Stimulated activated CD8-positive, alpha-beta memory T cell treated with anti-CD3 and anti-CD28 coated beads, Interleukin-4, amount 100 ng/mL, for 48 hours (primary cell): ENCODE measurements around the gene VIM.

Source experiments
- DNase-seq: peaks from one replicate; pipeline ENCODE4 v3.0.0-alpha.2; 2020

The VIM gene

DNA sequence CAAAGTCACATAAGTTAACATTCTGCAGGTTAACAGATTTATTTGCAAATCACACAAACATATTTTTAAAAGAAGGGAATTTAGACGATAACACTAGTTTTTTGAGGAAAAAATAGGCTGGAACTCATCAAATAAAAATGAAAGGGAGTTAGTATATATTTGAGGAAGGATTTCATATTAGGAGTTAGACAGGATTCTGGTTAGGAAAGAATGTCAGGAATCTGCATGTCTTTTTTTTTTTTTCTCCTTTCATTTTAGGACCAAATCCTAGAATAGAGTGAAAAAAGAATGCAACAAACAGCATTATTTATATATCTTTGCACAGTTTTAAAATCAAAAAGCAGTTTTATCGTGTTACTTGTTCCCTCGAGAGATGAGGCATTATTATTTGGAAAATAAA is 17.7 kb upstream of the VIM start:
- DNase-seq, result no peak

DNA sequence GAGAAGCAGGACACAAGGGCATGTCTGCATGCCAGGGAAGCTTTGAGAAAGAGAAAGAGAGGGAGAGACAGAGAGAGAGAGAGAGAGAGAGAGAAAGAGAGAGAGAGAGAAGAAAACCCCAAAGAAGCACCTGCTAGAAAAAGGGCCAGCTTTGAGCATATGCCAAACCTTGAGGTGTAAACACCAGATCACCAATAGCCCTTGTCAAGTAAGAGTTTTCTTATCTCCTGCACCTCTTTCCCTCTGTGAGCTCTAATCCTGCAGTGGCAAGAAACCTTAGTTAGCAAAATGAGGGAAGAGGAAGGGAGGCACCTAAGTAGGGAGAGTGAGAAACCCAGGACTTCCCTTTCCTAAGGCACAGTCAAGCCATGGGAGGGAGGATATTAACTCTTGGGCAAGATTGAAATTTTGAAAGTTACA is 15.2 kb upstream of the VIM start:
- DNase-seq, result no peak

DNA sequence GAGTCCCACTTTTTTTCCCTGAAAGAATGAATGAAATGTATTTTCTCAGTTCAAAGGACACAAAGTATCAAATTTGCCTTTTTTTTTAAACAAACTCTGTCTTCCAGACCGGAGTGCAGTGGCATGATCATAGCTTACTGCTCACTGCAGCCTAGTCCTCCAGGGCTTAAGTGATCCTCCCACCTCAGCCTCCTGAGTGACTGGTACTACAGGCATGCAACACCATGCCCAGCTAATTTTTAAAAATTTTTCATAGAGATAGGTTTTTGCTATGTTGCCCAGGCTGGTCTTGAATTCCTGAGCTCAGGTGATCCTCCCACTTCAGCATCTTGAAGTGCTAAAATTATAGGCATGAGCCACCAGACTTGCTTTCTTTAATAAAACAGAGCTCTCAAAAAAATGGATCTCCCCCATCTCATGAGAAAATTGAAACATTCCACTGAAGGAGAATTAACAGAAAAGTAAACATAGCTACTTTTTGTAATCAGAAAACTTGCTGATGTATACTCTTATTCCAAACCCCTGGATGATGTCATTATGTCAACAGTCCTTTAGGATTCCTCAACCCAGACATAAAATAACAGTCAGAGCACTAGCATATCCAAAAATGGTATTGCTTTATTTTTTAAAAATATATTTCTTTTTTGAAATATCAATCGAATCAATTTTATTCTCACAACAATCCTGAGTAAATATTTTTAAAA is 14.2 kb upstream of the VIM start:
- DNase-seq, result no peak

- no peak for DNase-seq
Observed at GRCh38 chr10:17214526-17214925, 13.5 kb upstream of the VIM start.

GRCh38 chr10:17214971-17215781 is 12.9 kb upstream of the VIM start:
- no peak for DNase-seq

DNA sequence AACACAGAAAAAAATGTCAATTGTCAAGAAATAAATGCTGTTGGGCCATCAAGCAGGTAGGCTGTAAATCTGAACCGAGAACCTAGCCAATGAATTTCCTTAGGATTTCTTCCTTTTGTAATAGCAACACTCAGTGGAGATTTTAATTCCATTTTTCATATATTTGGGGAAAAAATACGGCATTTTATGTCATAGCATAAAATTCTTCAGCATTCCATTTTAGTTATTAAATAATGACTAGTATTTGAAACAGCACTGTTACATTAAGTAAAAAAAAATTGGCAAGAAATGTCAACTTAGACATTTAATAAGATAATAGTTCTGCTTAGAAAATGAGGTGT is 12.3 kb upstream of the VIM start:
- DNase-seq, result no peak

- no peak for DNase-seq
Observed at GRCh38 chr10:17216217-17216900, 11.7 kb upstream of the VIM start.

- no peak for DNase-seq
Observed at GRCh38 chr10:17216901-17217395, 11.1 kb upstream of the VIM start.

GRCh38 chr10:17217631-17218232 is 10.3 kb upstream of the VIM start:
- no peak for DNase-seq

- no peak for DNase-seq
Observed at GRCh38 chr10:17219024-17219423, 9.0 kb upstream of the VIM start.

DNA sequence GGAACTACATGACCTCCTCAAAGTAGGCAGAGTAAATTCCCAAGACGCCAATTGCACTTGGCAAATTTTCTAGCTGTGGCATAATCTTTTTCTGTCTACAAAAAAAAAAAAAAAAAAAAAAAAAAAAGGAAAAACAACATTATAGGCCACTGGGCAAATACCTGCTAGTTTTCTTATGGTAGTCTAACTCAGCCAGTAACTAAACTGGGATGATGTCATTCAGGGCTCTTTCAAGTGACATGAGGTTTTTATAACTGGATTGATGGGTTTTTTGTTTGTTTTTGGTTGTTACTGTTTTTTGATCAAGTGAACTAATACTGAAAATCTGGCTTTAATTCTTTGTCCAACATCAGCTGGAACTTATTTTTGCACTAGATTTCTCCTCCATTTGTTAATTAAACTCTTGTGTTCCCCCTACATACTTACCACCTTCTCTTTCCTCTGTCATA is 7.4 kb upstream of the VIM start:
- DNase-seq, result no peak

GRCh38 chr10:17222329-17222728 is 5.7 kb upstream of the VIM start:
- DNase-seq, result no peak

GRCh38 chr10:17225808-17226207 is 2.2 kb upstream of the VIM start:
- no peak for DNase-seq

- DNase-seq, result no peak
Observed at GRCh38 chr10:17226891-17227303, 1.1 kb upstream of the VIM start.

GRCh38 chr10:17227367-17228090 is 512 bp upstream of the VIM start:
- no peak for DNase-seq

DNA sequence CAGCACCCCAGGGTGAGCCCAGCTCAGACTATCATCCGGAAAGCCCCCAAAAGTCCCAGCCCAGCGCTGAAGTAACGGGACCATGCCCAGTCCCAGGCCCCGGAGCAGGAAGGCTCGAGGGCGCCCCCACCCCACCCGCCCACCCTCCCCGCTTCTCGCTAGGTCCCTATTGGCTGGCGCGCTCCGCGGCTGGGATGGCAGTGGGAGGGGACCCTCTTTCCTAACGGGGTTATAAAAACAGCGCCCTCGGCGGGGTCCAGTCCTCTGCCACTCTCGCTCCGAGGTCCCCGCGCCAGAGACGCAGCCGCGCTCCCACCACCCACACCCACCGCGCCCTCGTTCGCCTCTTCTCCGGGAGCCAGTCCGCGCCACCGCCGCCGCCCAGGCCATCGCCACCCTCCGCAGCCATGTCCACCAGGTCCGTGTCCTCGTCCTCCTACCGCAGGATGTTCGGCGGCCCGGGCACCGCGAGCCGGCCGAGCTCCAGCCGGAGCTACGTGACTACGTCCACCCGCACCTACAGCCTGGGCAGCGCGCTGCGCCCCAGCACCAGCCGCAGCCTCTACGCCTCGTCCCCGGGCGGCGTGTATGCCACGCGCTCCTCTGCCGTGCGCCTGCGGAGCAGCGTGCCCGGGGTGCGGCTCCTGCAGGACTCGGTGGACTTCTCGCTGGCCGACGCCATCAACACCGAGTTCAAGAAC is 1.1 kb downstream of the VIM start:
- DNase-seq, result peak; percentile 79

DNA sequence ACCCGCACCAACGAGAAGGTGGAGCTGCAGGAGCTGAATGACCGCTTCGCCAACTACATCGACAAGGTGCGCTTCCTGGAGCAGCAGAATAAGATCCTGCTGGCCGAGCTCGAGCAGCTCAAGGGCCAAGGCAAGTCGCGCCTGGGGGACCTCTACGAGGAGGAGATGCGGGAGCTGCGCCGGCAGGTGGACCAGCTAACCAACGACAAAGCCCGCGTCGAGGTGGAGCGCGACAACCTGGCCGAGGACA is 1.6 kb downstream of the VIM start:
- no peak for DNase-seq

GRCh38 chr10:17229967-17230682 is 2.1 kb downstream of the VIM start:
- peak; percentile 91 for DNase-seq

GRCh38 chr10:17231788-17232187 is 3.7 kb downstream of the VIM start:
- DNase-seq, result no peak

GRCh38 chr10:17232276-17232960 is 4.4 kb downstream of the VIM start:
- no peak for DNase-seq
